GM12873 (cell line): Measurements from ENCODE around the gene FBP1.

Experiments used
- TF ChIP-seq, protein P1 (sequence below): IDR thresholded peaks from 2 replicates; pipeline ENCODE4 v1.5.1; 2012; ENCODE audit warnings: low read depth, mild to moderate bottlenecking, moderate library complexity, low read length, control low read depth; ENCODE audit not compliant: insufficient read depth; ENCODE audit errors: missing control alignments

Gene FBP1

DNA sequence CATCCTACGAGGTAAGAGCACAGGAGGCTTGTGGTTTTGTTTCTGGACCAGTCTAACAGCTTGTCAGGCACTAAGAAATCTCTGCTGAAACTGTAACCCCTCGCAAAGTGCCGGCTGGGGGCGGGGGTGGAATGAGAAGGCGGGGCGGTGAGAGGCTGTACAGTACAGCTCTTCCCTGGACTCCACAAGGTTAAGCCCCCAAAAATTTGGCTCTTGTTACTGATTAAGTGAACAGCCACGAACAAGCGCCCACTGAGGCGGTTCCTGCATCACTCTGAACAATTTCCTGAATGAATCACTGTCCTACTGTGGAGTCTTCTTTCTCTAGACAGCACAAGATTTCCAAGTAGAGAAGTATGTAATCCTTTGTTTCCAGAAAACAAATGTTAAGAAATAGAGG, 52.5 kb downstream of the FBP1 start:
- TF ChIP-seq, protein P1, sequence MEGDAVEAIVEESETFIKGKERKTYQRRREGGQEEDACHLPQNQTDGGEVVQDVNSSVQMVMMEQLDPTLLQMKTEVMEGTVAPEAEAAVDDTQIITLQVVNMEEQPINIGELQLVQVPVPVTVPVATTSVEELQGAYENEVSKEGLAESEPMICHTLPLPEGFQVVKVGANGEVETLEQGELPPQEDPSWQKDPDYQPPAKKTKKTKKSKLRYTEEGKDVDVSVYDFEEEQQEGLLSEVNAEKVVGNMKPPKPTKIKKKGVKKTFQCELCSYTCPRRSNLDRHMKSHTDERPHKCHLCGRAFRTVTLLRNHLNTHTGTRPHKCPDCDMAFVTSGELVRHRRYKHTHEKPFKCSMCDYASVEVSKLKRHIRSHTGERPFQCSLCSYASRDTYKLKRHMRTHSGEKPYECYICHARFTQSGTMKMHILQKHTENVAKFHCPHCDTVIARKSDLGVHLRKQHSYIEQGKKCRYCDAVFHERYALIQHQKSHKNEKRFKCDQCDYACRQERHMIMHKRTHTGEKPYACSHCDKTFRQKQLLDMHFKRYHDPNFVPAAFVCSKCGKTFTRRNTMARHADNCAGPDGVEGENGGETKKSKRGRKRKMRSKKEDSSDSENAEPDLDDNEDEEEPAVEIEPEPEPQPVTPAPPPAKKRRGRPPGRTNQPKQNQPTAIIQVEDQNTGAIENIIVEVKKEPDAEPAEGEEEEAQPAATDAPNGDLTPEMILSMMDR = no peak

DNA sequence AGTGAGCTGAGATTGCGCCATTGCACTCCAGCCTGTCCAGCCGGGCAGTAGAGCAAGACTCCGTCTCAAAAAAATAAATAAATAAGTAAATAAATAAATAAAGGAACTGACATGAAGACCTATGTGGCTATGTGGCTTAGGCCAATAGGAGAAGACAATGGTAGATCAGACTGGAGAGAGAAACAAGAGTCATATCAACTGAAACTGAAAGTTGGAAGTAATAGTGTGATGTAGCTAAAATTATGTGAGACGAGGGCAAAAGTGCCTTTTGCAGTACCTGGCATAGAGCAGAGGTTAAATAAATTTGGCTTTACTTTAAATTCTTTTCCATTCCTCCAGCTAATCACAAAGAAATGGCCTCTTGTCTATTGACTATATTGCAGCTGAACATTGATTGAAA, 53.0 kb downstream of the FBP1 start:
- TF ChIP-seq, protein P1 = no peak

DNA sequence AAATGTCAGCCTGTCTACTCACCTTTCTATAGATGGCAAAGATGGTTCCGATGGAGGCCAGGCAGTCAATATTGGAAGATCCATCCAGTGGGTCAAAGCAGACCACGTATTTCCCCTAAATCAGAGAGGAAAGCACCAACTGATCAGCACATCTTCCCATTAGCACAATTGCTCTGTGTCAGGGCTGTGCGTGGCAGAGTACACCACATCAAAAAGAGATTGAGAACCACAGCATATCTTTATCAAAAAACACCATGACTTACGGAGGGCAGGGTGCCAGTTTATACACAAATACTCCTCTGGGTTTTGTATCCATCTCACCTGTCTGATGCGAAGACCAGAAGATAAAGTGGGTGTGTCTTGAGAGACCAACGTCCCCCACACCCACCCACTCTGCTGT, 54.8 kb downstream of the FBP1 start:
- TF ChIP-seq, protein P1 = no peak

DNA sequence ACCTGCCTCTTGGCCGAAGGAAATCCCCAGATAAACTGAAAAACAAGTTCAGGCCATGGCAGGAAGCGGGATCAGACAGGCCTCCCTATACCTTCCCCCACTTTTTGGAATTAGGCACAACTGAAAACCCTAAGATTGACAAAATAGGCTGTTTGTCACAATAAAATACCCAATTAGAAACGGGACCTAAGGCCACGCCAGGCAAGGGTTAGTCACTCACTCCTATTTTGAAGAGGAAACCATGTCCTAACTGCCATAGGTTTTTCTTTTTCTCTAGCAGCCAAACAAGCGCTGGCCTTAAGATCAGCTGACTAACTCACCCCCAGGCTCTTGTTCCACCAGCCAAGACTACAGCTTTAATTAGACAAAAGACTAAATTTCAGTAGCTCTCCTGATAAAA, 57.6 kb downstream of the FBP1 start:
- TF ChIP-seq, protein P1 = no peak

DNA sequence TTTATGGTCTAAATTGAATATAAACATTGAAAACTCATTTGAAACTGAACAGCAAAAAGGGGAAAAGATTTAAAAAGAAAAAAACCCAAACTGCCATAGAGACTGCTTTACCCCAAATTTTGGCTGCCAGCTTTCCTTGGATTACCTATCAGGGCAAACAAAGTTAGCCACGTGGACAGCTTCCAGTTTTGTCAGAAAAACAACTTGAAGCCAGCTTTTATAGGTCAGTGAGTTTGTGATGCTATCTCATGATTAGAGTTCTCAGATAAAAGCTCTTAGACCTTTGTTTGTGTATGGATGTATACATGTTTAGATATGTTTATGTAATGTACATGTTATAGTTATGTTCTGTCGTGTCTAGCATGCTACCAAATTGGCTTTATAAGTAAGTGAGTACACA, 61.7 kb downstream of the FBP1 start:
- TF ChIP-seq, protein P1 = no peak

DNA sequence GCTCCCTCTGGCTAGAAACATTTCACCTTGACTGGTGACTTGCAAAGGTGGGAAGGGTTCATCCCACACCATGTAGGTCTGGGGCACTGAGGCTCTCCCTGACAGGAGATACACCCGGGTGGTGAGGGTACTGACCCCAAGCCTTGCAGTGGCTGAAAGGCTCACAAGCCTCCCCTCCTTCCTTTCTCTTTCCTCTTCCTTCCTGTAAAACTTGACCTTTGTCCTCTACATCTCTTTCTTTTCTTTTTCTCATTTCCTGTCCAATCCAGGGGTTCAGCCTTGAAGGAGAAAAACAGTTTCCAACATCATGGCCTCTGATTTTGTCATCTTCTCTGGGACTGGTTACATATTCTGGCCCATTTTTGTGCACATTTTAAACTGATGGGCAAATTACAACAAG, 62.3 kb downstream of the FBP1 start:
- TF ChIP-seq, protein P1 = no peak

DNA sequence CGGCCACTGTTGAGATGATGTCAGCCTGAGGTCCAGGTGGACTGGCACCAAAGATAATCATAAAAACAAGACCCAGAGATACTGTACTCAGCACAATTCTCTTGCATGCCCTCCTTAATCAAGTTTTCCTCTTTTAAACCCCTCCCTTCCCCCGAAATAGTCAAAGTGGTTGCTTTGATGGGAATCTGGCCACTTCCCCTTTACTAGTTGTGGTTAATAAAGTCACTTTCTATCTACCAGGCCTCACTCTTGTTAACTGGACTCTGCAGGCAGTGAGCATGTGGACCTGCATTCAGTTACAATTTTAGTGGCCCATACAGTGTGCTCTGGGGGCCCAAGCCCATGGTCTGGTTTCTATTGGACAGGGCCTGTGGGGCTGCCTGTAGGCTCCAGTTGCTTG, 63.2 kb downstream of the FBP1 start:
- TF ChIP-seq, protein P1 = no peak
